Transverse colon (tissue), 4 donors: ENCODE measurements around the gene PRLH. TPM values are rescaled to one million over a fixed set of nuclear protein-coding genes. Genes with fewer than 3 reads are reported as not detected.

Source experiments
- DNase-seq: peaks from one replicate; pipeline ENCODE4 v3.0.0-alpha.2; 2019
- H3K27ac ChIP-seq, 4 donors: fragments of 200-600 bp; sonication (generic); 2 replicates each; pipeline ENCODE4 v1.5.1; 2016 to 2018; ENCODE audit warnings: inconsistent platforms in 4 of 4
- H3K27me3 ChIP-seq: fragments of 200-600 bp; sonication (generic); 2 replicates; pipeline ENCODE4 v1.5.1; 2017; ENCODE audit warnings: inconsistent platforms
- H3K36me3 ChIP-seq, 4 donors: fragments of 200-600 bp; sonication (generic); 2 replicates each; pipeline ENCODE4 v1.5.1; 2017 to 2019; ENCODE audit warnings: inconsistent platforms in 4 of 4
- H3K4me1 ChIP-seq, 4 donors: fragments of 200-600 bp; sonication (generic); 2 replicates each; pipeline ENCODE4 v1.5.1; 2017 to 2020; ENCODE audit warnings: inconsistent platforms in 4 of 4
- H3K4me3 ChIP-seq, 4 donors: fragments of 200-600 bp; sonication (generic); 1 replicate in 1 of 4; 2 replicates in 3 of 4; pipeline versions ENCODE4 v1.5.1 to v1.6.1; 2017 to 2019; ENCODE audit warnings: inconsistent platforms in 4 of 4
- H3K9me3 ChIP-seq, 2 donors: fragments of 200-600 bp; sonication (generic); 2 replicates each; pipeline ENCODE4 v1.5.1; 2017 to 2019; ENCODE audit warnings: inconsistent platforms in 2 of 2
- CTCF ChIP-seq, 5 experiments: fragments of 200-600 bp in 3 of 5; fragments of 450-650 bp in 2 of 5; sonication (generic) in 3 of 5; IDR thresholded peaks; 1 replicate in 2 of 5; 2 replicates in 3 of 5; pipeline ENCODE4 v1.5.1; 2016 to 2017; ENCODE audit warnings: antibody characterized with exemption in 5 of 5, inconsistent platforms in 3 of 5, mild to moderate bottlenecking in 2 of 5, moderate library complexity in 1 of 5
- EP300 ChIP-seq: sonication (generic); formaldehyde crosslinking; IDR thresholded peaks from one replicate; pipeline ENCODE4 v1.6.1; 2017; ENCODE audit warnings: antibody characterized with exemption, low read depth
- POLR2A ChIP-seq: fragments of 450-650 bp; IDR thresholded peaks from one replicate; pipeline ENCODE4 v1.6.1; 2016; ENCODE audit warnings: antibody characterized with exemption, mild to moderate bottlenecking, moderate library complexity
- POLR2AphosphoS5 ChIP-seq, 3 donors: sonication (generic); formaldehyde crosslinking; IDR thresholded peaks; one replicate each; pipeline ENCODE4 v1.6.1; 2016; ENCODE audit warnings: antibody characterized with exemption in 3 of 3
- WGBS, 2 donors: methylation state at CpG; one replicate each; pipeline ENCODE4 v1.1.5; 2018; ENCODE audit warnings: low coverage in 1 of 2; 5-methylcytosine and 5-hydroxymethylcytosine counted together
- in situ Hi-C, 4 donors: fragments of 200-750 bp; cut with MboI; loops; one replicate each; pipeline versions ENCODE4 v1.15.0 to v1.15.1; 2017; ENCODE audit warnings: low sequenced_read_pairs in 3 of 4, low pct_ligation_motif_present in 1 of 4, low pct_unique_long_range_greater_than_20kb in 1 of 4
- intact Hi-C: fragments of 100-400 bp; cut with DNase I; formaldehyde crosslinking; loops from one replicate; pipeline ENCODE4 v1.15.1; 2023; ENCODE audit warnings: low total_unique reads
- total RNA-seq, 4 donors: library from RNA; depleted of rRNA; stranded (reverse); fragments of >200 nt; gene quantifications; one replicate each; pipeline ENCODE4 v1.1.0, GENCODE V29; 2016

PRLH gene
- total RNA-seq, 4 donors from 2014 or later: not detected

GRCh38 chr2:237575869-237576862 lies 9.8 kb downstream of the PRLH start:
- whole genome bisulfite sequencing, 2 donors: 87 to 88% methylated on average over 14 to 21 of the region's 27 CpGs
- Histone ChIP-seq H3K27me3 (no peaks in the 10 kb centered on the region), H3K4me1 (peaks cover 0 to 12% (median 7%) of the 10 kb centered on the region in 4 donors), H3K27ac (no peak overlapping the region), H3K36me3 (no peaks in the 10 kb centered on the region), H3K9me3 (no peaks in the 10 kb centered on the region), H3K4me3 (no peak overlapping the region)
- no peak for DNase-seq
- intact Hi-C loops (loop anchor here (10.0 kb wide), 2 partner anchors 451 to 481 kb away; no protein-coding TSS in a partner anchor), in situ Hi-C loops (loop anchor here in 1 of 4 donors (25.0 kb wide), 1 partner anchor 161 kb away; no protein-coding TSS in a partner anchor)
- TF ChIP-seq EP300: no peak
- no peak for TF ChIP-seq POLR2A
- TF ChIP-seq POLR2AphosphoS5 (IDR thresholded peaks at IDR 0.05): no peak

GRCh38 chr2:237576974-237577373 lies 10.6 kb downstream of the PRLH start:
- no peak for TF ChIP-seq EP300
- TF ChIP-seq CTCF (IDR thresholded peaks at IDR 0.05): no peak
- TF ChIP-seq POLR2AphosphoS5 (IDR thresholded peaks at IDR 0.05): no peak
- Histone ChIP-seq H3K9me3 (no peaks in the 10 kb centered on the region), H3K27me3 (no peaks in the 10 kb centered on the region), H3K4me3 (no peak overlapping the region), H3K4me1 (peaks cover 7 to 13% (median 10%) of the 10 kb centered on the region in 4 donors), H3K36me3 (no peaks in the 10 kb centered on the region), H3K27ac (no peak overlapping the region)
- in situ Hi-C loops (loop anchor here in 1 of 4 donors (25.0 kb wide), 1 partner anchor 160 kb away; no protein-coding TSS in a partner anchor), intact Hi-C loops (loop anchor here (10.0 kb wide), 2 partner anchors 452 to 482 kb away; no protein-coding TSS in a partner anchor)
- WGBS, 2 donors: 50 to 86% methylated on average over 1 to 9 of the region's 9 CpGs
- no peak for DNase-seq

GRCh38 chr2:237577458-237577857 lies 11.1 kb downstream of the PRLH start:
- intact Hi-C loops: loop anchor here (10.0 kb wide), 2 partner anchors 453 to 483 kb away; no protein-coding TSS in a partner anchor

More at GRCh38 chr2:237577458-237577857, 11.1 kb downstream of the PRLH start:
- H3K27me3 ChIP-seq: no peaks in the 10 kb centered on the region
- no peaks in the 10 kb centered on the region for H3K9me3 ChIP-seq
- no peak overlapping the region for H3K4me3 ChIP-seq
- WGBS, 2 donors: 79% methylated on average over 10 of the region's 10 CpGs; no CpG with 5 or more reads in 1 of the 2 donors
- TF ChIP-seq EP300: no peak
- TF ChIP-seq POLR2AphosphoS5 (IDR thresholded peaks at IDR 0.05): no peak
- TF ChIP-seq CTCF (IDR thresholded peaks at IDR 0.05): no peak
- TF ChIP-seq POLR2A: no peak
- in situ Hi-C loops: loop anchor here in 1 of 4 donors (25.0 kb wide), 1 partner anchor 160 kb away; no protein-coding TSS in a partner anchor
- H3K36me3 ChIP-seq: no peaks in the 10 kb centered on the region
- peaks cover 8 to 12% (median 10%) of the 10 kb centered on the region in 4 donors for H3K4me1 ChIP-seq
- H3K27ac ChIP-seq: no peak overlapping the region
- DNase-seq: no peak
